ENCODE results near the gene CNTNAP2. TPM values are rescaled to one million over a fixed set of nuclear protein-coding genes. Genes with fewer than 3 reads are reported as not detected.

The CNTNAP2 gene
- total and polyA plus RNA-seq, 2 donors (not counting 1 experiment from before 2014, with no cell fraction given), result not detected

GRCh38 chr7:147432576-147432975 lies 1316.0 kb downstream of the CNTNAP2 start:
- no peaks in the 10 kb centered on the region for H3K4me1 ChIP-seq (ENCODE audit: control insufficient read depth, extremely low read depth, insufficient read depth, low read length)
- H2AFZ ChIP-seq (ENCODE audit: low read length), result no peak overlapping the region
- H3K9ac ChIP-seq (ENCODE audit: insufficient read depth, low read length), result no peak overlapping the region
- no peaks in the 10 kb centered on the region for H3K36me3 ChIP-seq (ENCODE audit: control insufficient read depth, insufficient read depth, low read length)
- H3K9me3 ChIP-seq (ENCODE audit: control insufficient read depth, insufficient read depth, low read depth, low read length), result no peaks in the 10 kb centered on the region
- H3K27me3 ChIP-seq (ENCODE audit: control insufficient read depth, insufficient read depth, low read length), result no peaks in the 10 kb centered on the region
- no peaks in the 10 kb centered on the region for H3K79me2 ChIP-seq (ENCODE audit: control insufficient read depth, insufficient read depth, low read length)
- no peaks in the 10 kb centered on the region for H4K20me1 ChIP-seq (ENCODE audit: control insufficient read depth, extremely low read depth, insufficient read depth, low read length)
- DNase-seq (ENCODE audit: low read depth in 2 of 2), result no peak
- no peak for TF ChIP-seq CTCF (conservative IDR thresholded peaks at IDR 0.05 in 1 of 2, IDR thresholded peaks at IDR 0.05 in 1 of 2; ENCODE audit: low read depth in 1 of 2, low read length in 2 of 2)
- TF ChIP-seq EZH2 (IDR thresholded peaks at IDR 0.05; ENCODE audit: low read length, missing control alignments), result no peak
- no peak overlapping the region for H3K27ac ChIP-seq (ENCODE audit: insufficient read depth, low read length)
- H3K4me2 ChIP-seq (ENCODE audit: extremely low read depth, insufficient read depth, low read length), result no peak overlapping the region
- H3K4me3 ChIP-seq (replicated peaks in 1 of 4; ENCODE audit: control extremely low read depth in 1 of 4, insufficient read depth in 1 of 4, low read depth in 3 of 4, low read length in 4 of 4), result no peak overlapping the region

DNA sequence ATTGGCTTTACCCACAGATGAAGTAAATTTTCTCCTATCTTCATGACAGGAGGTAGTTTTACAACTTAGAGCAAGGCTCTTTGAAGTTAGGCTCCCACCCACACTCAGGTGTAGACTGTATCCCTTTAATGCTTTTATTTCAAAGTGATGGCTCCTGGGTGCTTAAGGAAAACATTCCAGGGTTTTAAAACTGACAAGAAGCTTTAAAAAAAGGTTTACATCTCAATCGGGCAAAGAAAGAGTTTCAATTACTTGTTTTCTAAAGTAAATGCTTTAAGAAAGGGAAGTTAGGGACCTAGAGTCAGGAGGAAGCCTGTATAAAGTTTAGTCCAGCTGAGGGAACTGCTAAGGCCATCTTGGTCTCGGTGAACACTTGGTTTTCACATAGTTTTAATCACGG lies 1320.1 kb downstream of the CNTNAP2 start:
- H3K4me1 ChIP-seq (ENCODE audit: control insufficient read depth, extremely low read depth, insufficient read depth, low read length), result no peaks in the 10 kb centered on the region
- TF ChIP-seq EZH2 (IDR thresholded peaks at IDR 0.05; ENCODE audit: low read length, missing control alignments) (no peak), CTCF (conservative IDR thresholded peaks at IDR 0.05 in 1 of 2, IDR thresholded peaks at IDR 0.05 in 1 of 2; ENCODE audit: low read depth in 1 of 2, low read length in 2 of 2) (no peak)
- H3K4me3 ChIP-seq (replicated peaks in 1 of 4; ENCODE audit: control extremely low read depth in 1 of 4, insufficient read depth in 1 of 4, low read depth in 3 of 4, low read length in 4 of 4), result no peak overlapping the region
- H2AFZ ChIP-seq (ENCODE audit: low read length), result no peak overlapping the region
- H3K36me3 ChIP-seq (ENCODE audit: control insufficient read depth, insufficient read depth, low read length), result no peaks in the 10 kb centered on the region
- no peaks in the 10 kb centered on the region for H4K20me1 ChIP-seq (ENCODE audit: control insufficient read depth, extremely low read depth, insufficient read depth, low read length)
- H3K4me2 ChIP-seq (ENCODE audit: extremely low read depth, insufficient read depth, low read length), result no peak overlapping the region
- H3K9ac ChIP-seq (ENCODE audit: insufficient read depth, low read length), result no peak overlapping the region
- H3K79me2 ChIP-seq (ENCODE audit: control insufficient read depth, insufficient read depth, low read length), result no peaks in the 10 kb centered on the region
- no peak for DNase-seq (ENCODE audit: low read depth in 2 of 2)
- no peaks in the 10 kb centered on the region for H3K9me3 ChIP-seq (ENCODE audit: control insufficient read depth, insufficient read depth, low read depth, low read length)
- no peaks in the 10 kb centered on the region for H3K27me3 ChIP-seq (ENCODE audit: control insufficient read depth, insufficient read depth, low read length)
- no peak overlapping the region for H3K27ac ChIP-seq (ENCODE audit: insufficient read depth, low read length)

GRCh38 chr7:147438216-147438615 lies 1321.6 kb downstream of the CNTNAP2 start:
- Histone ChIP-seq H2AFZ (ENCODE audit: low read length) (no peak overlapping the region), H3K9ac (ENCODE audit: insufficient read depth, low read length) (no peak overlapping the region), H3K79me2 (ENCODE audit: control insufficient read depth, insufficient read depth, low read length) (no peaks in the 10 kb centered on the region), H3K9me3 (ENCODE audit: control insufficient read depth, insufficient read depth, low read depth, low read length) (no peaks in the 10 kb centered on the region), H3K27me3 (ENCODE audit: control insufficient read depth, insufficient read depth, low read length) (no peaks in the 10 kb centered on the region), H3K4me3 (replicated peaks in 1 of 4; ENCODE audit: control extremely low read depth in 1 of 4, insufficient read depth in 1 of 4, low read depth in 3 of 4, low read length in 4 of 4) (no peak overlapping the region), H3K27ac (ENCODE audit: insufficient read depth, low read length) (no peak overlapping the region), H3K4me2 (ENCODE audit: extremely low read depth, insufficient read depth, low read length) (no peak overlapping the region), H3K4me1 (ENCODE audit: control insufficient read depth, extremely low read depth, insufficient read depth, low read length) (no peaks in the 10 kb centered on the region), H4K20me1 (ENCODE audit: control insufficient read depth, extremely low read depth, insufficient read depth, low read length) (no peaks in the 10 kb centered on the region), H3K36me3 (ENCODE audit: control insufficient read depth, insufficient read depth, low read length) (no peaks in the 10 kb centered on the region)
- no peak for DNase-seq (ENCODE audit: low read depth in 2 of 2)
- TF ChIP-seq EZH2 (IDR thresholded peaks at IDR 0.05; ENCODE audit: low read length, missing control alignments) (no peak), CTCF (conservative IDR thresholded peaks at IDR 0.05 in 1 of 2, IDR thresholded peaks at IDR 0.05 in 1 of 2; ENCODE audit: low read depth in 1 of 2, low read length in 2 of 2) (no peak)

All from fibroblast of lung (primary cell).